HuH-7.5 (cell line): ENCODE measurements around the gene CFAP77.

Source experiments
- DNase-seq: peaks from one replicate; pipeline ENCODE4 v3.0.0; 2011; ENCODE audit warnings: low spot score

CFAP77 gene

DNA sequence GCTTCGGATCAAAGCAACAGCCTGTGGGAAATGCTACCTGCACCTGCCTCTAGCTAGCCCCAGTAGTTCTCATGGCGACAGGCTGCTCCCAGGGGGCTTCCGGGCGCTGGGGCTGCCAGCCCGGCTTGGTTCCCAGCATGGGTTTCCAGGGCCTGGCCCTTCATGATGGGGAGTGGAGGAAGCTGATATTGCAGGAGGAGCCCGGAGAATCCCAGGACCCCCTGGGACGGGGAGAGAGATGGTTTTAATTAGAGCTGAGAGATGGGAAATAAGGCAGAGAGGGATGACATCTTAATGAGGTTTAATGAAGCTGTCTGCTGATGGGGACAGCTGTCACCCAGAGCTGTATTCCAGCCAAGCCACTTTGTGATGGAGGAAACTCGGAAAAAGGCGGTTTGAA lies 78.6 kb downstream of the CFAP77 start:
- DNase-seq = no peak

DNA sequence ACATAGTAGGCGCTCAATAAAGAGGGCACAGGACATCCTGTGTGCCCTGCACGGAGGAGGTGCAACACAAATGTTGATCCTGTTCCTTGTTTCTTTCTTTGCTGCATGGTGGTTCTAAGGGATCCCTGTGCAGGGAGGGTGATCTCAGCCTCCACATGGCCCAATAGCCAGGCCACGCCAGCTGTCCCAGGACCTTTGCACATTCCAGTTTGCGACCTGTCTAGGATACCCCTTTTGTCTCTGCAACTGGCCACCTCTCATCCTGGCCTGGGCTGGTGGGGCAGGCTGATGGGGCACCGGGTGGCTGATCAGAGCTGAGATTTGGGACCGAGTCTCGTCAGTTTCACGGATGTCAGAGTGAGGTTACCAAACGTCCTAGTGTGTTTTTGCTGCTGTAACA lies 79.5 kb downstream of the CFAP77 start:
- DNase-seq = no peak

DNA sequence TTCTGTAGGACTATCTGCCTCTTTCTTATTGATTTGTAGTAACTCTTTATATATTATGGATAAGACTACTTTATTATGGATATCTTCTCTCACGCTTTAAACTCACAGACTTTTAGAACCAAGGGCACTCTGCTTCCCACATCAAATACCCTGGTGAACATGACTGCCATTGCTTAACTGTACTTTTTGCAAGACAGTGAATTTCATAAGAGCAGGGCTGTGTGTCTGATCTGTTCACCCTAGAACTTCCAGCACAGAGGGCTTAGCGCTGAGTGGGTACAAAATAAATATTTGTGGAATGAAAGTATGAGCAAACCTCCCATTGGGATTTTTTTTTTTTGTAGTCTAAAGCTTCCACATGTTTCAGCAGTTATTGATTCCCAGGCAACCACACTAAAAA lies 84.8 kb downstream of the CFAP77 start:
- no peak for DNase-seq

DNA sequence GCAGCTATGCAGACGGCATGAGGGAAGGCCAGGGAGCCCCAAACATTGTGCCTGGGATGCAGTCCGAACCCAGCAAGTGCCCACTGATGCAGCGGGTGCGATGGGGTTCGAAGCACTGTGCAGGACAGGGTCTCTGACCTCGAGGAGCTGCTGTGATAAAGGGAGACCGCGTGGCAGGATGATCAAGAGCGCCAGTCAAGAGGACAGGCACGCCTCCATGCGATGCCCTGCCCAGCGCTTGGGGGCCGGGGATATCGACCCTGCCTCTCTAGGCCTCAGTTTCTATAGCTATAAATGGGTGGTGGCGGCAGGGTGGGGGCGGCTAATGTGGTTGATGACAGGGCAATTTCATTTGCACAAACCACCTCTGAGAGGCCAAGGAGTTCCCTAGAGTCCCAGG lies 87.7 kb downstream of the CFAP77 start:
- DNase-seq = no peak

DNA sequence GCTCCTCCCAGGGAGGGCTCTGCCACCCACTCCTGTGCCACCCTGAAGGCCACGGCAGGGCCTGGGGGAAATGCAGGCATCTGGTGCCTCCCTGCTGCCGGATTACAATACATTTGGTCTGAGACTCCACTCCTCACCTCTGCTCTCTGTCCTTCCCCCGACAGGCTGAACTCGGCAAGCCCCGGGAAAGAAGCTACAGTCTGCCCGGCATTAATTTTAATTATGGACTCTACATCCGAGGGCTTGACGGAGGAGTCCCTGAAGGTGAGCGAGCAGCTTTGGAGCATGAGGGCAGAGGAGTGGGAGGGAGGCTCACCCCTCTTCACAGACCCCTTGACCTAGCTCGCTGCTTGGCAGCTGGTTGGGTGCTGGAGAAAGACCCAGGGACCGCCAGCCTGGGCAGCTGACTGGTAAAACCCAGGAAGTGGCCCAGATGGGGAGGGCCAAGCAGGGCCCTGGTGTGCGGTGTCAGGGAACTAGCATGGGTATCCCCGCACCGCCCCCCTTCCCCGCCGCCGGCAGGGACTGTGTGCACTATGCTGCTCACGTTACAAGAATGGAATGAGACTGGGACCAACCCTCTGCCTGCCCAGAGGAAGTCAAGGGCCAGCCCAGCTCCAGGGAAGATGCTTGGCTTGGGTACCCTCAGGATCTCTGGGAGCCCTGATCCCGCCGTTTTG lies 88.7 kb downstream of the CFAP77 start:
- no peak for DNase-seq

DNA sequence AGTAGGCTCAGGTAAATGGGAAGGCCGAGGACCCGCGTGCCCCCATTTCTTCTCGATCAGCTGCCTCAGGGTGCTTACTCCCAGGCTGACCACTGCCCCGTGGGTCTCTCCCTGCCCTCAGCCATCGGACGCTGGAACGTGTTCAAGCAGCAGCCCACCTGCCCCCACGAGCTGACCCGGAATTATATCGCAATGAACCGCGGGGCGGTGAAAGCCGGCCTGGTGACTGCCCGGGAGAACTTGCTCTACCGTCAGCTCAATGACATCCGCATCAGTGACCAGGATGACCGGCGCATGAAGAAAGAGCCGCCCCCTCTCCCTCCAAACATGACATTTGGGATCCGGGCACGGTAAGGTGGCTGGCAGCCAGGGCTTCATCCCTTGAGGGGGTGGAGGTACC lies 89.2 kb downstream of the CFAP77 start:
- DNase-seq = no peak

DNA sequence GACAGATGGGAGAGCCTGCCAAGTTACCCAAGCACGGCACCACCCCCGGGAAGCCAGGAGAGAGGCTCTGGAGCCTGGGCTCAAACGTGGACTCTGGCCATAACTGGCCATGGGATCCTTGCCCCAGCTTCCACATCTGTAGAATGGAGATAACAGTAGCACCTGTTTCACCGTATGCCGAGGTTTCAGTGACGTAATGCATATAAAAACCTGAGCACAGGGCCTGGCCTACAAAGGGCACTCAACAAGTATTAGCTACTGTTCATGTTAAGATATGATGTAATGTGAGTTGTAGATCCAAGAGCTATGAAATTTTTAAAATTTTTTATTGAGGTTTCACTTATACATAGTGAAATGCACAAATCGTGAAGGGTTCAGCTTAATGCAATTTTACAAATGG lies 90.2 kb downstream of the CFAP77 start:
- DNase-seq = no peak

DNA sequence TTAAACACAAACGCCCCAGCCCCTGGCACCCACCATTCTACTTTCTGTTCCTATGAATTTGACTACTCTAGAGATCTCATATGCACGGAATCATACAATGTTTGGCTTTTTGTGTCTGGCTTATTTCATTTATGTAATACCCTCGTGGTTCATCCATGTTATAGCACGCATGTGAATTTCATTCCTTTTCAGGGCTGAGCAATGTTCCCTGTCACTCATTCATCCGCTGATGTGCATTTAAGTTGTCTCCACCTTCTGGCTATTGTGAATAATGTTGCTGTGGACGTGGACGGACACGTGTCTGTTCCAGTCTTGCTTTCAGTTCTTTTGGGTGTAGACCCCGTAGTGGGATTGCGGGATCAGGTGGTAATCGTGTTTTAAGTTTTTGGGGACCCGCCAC lies 92.5 kb downstream of the CFAP77 start:
- DNase-seq = no peak

DNA sequence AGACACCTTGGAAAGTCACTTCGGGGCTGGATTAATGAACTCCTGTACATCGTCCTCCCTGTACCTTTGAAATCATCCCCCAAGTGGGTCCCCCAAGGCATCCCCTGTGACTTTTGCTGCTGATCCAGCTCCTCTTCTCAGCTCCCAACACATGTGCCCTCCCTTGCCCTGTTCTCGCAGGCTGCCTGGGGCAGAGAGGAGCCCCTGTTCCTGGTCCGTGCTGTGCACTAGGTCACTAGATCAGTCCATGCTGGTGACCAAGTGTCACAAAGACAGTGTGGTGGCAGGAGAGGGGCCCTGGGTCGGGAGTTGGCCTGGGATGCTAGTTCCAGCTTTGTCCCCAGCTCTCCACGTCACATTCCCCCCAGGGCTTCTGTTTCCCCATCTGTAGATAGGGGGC lies 93.1 kb downstream of the CFAP77 start:
- no peak for DNase-seq

DNA sequence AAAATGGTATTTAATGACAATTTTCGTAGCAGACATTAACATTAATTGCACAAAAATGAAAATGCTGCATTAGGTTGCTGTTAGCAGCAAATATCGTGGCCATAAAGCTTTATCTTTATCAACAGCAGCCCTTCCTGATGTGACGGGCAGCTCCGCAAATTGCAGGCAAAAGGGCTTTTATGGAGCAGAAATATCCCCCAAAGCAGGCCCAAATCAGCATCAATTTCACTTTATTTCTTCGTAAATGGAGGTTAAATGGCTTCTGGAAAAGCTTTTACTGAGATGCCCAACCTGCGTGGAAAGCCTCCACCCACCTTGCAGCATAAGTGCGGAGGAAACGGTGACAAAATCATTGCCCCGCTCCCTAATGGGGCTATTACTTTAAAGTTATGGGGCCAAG lies 94.5 kb downstream of the CFAP77 start:
- DNase-seq = no peak

DNA sequence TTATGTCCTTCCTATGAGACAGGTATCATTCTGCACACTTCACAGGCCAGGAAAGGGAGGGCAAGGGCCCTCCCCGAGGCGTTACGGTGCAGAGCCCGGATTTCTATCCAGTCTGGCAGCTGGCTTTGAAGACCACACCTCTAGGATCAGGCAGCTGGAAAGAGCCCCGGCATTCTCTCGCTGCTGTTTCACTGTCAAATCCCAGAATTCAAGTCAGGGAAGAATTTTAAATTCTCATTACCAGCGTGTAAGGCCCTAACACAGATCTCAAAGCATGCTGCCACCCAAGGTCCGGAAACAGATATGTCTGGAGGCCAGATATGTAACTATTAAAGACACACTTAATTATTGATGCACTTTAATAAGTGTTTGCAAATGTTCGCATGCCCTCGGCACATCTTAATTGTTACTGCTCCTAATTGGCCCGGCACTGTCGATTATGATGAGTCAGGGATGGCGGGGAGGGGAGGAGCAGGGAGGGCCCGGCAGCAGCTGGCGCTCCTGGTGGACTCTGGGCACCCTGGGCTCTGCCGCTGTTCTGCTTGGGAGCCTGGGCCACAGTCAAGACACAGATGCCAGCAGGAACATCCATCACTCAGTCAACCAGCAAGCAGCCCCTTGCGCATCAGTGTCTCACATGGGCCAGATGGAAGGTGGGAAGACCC lies 96.1 kb downstream of the CFAP77 start:
- DNase-seq = no peak

DNA sequence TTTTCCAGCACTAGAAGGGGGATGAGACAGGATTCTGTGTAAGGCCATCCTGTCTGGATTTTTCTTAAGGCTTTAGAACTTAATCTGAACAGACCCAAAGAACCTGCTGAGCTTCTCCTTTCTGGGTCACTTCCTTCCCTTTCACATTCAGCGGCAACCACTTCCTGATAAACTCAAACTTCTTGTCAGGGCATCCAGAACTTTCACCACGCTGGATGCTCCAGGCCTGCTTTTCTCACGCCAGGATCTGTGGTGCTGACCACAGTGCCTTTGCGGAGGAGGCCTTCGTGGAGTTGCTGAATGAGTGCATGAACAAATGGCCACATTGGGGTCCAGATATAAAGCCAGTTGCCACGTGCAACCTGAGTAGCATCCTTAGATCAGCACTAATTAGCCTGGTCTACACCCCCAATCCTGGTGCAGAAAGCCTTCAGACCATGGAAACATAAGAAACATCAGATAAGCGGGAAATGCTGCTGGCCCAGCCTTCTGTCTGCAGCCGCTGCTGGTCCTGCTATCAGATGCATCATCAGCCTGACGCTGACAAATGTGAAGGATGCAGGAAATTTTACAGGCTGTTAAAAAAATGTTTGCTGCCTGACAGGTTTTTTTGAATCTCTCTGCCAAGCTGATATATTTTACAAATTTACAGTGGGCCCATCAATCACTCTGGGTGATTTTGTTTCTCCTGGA lies 97.1 kb downstream of the CFAP77 start:
- DNase-seq = no peak

DNA sequence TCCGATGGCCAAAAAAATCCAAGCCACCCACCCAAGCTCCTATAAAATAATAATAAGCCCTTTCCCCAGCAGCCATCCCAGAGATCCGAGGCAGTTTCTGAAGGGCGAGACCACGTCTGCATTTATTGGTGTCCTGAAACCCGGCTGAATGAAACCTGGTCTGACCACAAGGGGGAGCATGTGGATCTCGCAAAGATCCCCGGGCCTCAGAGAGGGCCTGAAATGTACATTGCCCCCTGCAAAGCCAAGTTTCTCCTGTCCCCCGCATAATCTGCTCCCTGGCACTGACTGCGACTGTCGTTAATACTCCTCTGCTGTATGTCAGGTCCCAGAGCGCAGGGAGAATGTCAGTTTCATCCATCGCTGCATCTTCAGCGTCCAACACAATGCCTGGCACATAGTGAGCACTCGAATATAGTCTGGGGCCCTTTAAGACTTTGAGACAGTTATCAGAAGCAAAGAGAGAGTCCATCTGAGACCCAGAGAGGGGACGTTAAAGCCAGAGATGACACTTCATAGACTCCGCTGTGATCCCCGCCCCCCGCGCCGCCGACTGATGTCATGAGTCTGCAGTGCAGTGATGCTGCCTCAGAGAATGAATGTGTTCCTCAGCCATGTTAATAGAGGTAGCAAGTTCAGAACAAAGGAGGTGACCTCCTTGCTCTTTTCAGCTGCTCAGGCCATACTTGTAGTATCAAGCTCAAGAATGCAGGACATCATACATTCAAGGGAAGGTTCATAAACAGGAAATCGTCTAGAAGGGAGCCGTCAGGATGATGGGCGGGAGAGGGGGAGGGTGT lies 97.9 kb downstream of the CFAP77 start:
- DNase-seq = peak; percentile 91

DNA sequence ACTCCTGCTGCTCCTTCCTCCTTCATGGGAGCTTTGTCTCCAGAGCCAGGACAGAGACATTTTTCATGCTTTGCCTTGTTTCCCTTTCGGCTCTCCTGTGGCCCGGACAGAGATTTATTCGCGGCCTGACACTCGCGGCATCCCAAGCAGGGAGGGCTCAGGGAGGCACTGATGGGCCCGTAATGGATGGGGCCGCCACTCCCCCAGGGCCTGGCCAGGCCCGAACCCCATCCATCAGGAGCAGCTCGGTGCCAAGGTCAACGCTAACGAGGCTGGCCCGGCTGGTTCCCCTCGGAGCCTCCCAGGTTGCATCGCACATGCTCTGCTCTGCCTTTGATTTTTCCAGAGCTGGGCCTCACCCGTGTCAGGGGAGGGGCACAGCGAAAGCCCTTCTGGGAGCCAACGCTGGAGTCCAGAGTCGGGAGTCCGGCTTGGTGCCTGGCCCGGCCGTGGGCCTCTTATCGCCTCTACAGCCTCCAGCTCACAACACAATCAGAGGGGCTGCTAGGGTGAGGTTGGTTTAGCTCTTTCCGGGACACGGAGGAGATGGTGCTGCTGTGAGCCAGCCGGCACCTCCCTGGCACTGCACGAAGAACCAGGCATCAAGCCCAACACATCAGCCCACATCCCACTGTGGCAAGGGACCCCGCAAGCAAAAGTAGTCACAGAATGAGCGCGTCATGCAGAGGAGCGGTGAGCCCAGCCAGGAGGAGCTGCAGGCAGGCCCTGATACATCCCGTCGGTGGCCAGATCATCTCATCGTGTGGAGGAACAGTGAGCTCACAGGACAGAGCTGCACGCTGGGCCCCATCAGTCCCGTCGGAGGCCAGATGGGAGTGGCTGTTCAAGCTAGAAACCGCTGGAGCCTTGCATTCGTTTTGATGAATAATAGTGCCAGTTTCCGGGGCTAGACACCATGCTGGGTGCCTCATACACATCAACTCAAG lies 100.2 kb downstream of the CFAP77 start:
- DNase-seq = no peak

DNA sequence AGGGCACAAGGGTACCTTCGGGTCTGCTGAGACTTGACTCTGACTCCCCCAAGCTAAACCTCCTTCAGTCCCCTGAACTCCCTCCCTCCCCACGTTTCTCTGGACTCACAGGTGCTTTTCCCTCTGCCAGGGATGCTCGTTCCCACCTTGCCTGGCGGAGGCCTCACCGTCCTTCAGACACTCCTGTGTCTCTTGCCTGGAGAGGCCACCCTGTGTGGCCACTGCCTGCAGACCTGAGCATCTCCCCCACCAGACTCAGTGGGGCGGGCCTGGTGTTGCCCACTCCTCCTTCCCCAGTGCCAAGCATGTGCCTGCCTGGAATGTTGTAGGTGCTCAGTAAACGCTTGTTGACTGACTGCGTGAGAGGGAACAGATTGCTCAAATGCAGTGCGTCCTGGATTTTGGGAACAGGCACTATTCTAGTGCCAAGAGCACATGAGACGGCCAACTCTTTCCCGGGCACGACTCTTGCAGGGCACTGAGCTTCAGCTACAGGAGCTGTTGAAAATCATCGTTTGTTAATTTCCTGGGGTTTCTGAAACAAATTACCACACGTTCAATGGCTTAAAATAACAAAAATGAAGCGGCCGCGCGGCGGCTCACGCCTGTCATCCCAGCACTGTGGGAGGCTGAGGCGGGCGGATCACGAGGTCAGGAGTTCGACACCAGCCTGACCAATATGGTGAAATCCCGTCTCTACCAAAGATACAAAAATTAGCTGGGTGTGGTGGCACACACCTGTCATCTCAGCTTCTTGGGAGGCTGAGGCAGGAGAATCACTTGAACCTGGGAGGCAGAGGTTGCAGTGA lies 101.4 kb downstream of the CFAP77 start:
- DNase-seq = no peak

DNA sequence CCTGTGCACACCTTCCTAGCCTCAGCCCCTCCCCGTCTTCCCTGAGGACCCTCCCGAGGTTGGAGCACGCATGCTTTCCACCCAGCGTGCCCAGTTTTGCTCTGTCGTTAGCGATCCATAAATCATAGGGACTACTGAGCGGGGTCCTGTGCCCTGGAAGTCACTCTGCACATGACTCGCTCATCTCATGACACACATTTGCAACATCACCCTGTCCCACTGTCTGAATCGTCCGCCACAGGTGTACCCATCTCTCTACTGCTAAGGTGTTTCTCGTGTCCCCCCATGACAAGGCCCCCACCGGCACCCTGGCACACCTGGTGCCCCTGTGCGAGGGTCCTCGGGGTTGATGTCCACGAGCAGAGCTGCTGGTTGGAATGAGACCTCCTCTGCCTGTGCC lies 103.4 kb downstream of the CFAP77 start:
- DNase-seq = no peak

DNA sequence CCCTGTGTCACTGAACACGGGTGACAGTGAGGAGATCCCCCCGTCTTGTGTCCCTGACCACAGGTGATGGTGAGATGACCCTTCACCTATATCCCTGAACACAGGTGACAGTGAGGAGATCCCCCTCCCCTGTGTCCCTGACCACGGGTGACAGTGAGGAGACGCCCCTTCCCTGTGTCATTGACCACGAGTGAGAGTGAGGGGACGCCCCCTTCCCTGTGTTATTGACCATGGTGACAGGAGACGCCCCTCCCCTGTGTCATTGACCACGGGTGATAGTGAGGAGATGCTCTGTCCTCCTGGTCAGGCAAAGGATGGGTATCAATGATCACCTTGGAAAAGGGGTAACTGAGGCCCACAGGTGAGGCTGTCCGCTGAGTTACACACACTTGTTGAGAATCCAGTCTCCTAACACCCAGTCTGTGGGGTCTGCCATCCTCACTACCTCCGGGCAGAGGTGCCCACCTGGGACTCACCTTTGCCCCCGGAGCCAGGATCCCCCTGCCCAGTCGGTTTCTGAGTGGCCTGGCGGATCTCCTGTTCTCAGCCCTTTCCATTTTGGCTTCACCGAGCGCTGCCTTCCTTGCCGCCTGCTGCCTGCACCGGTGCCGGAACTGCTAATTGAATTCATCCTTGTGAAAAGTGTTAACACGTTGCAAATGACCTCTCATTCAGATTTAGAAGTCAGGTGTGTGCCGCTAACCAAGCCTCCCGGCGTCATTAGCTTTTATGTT lies 104.2 kb downstream of the CFAP77 start:
- DNase-seq = no peak

DNA sequence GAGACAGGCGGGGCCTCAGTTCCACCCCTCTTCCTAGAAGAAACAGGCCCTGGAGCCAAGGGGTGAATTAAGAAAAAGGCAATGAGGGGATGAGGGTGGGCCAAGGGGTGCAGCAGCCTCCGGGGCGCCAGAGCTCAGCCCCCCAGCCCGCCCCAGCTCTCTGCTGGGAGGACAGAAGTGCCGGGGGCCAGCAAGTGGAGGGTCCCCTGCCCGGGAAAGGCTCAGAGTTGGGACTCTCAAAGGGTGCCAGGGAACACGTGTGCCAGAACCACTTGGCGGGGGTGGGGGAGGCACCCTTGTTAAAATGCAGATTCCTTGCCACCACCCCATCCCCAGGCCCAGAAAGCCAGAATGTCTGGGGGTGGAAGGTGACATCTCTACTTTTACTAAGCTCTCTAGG lies 104.8 kb downstream of the CFAP77 start:
- no peak for DNase-seq

DNA sequence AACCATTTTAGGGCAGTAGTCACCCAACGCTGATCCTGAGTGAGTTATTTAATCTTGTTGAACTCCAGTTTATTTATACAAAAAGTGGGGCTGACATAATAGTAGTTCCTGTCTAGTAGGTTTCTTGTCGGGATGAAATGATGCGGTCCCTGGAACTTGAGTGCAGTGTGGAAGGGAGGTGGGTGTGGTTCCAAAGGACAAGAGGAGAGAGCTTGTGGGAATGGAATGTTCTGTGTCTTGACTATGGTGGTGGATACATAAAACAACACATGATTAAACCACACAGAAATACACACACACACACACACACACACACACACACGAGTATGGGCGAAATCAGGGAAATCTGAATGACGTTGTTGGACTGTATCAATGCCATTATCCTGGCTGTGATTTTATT lies 106.3 kb downstream of the CFAP77 start:
- DNase-seq = no peak

DNA sequence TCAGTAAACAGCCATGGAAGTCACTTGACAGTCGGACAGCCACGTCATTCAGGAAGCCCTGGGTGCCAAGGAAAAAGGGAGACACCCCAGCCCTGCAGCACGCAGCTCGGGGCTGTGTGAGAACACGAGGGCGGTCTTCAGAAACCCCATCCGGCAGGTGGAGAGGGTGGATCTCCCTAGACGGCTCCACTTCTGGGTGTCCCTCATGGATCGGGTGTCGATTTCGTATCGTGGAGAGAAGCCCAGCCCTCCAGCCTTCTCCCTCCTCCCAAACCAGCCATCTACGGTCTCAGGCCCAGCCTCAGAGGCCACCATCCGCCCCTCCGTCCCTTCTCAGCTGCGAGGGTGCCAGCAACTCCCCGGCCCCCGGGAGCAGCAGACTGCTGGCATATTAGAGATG lies 106.9 kb downstream of the CFAP77 start:
- no peak for DNase-seq
